OCI-LY1 (cell line): ENCODE measurements around the gene BYSL.

Experiments used
- EZH2 ChIP-seq: fragments of 200-600 bp; sonication (generic), shearing (Covaris generic); IDR thresholded peaks from 2 replicates; pipeline ENCODE4 v1.8.0; 2017; ENCODE audit warnings: borderline replicate concordance, mixed run types, mild to moderate bottlenecking, antibody characterized with exemption, low read length, moderate library complexity, mixed read lengths
- TF ChIP-seq, protein P1 (sequence below): fragments of 200-600 bp; sonication (generic), shearing (Covaris generic); IDR thresholded peaks from 2 replicates; pipeline ENCODE4 v1.5.1; 2017; ENCODE audit warnings: mild to moderate bottlenecking, antibody characterized with exemption, low read length, moderate library complexity, mixed read lengths

DNA sequence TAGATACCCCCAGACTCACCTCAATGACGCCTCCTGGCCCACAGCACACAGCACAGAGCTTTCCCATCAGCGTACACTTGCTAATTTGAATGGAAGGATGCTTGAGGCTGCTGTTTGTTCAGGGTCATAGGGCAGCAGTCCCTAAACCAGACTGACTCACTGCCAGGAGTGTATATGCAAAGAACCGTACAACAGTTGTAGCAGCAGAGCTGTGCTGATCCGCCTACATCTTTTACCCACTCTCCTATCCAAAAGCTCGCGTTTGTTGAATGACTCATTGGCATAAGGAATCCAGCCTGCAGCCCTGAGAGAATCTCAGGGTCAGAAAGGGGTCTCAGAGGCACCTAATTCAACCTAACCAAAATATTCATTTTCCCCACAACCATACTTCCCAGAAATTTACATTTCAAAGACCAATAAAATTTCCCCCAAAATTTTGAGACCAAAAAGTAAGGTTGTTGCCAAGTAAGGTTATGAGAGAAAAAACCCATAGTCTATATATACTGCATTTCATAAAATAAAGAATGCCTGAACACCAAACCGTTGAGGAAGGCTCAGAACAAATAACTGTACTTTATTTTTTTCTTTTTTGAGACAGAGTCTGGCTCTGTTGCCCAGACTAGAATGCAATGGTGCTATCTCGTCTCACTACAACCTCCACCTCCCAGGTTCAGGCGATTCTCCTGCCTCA, 55.6 kb downstream of the BYSL start:
- TF ChIP-seq, protein P1, sequence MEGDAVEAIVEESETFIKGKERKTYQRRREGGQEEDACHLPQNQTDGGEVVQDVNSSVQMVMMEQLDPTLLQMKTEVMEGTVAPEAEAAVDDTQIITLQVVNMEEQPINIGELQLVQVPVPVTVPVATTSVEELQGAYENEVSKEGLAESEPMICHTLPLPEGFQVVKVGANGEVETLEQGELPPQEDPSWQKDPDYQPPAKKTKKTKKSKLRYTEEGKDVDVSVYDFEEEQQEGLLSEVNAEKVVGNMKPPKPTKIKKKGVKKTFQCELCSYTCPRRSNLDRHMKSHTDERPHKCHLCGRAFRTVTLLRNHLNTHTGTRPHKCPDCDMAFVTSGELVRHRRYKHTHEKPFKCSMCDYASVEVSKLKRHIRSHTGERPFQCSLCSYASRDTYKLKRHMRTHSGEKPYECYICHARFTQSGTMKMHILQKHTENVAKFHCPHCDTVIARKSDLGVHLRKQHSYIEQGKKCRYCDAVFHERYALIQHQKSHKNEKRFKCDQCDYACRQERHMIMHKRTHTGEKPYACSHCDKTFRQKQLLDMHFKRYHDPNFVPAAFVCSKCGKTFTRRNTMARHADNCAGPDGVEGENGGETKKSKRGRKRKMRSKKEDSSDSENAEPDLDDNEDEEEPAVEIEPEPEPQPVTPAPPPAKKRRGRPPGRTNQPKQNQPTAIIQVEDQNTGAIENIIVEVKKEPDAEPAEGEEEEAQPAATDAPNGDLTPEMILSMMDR: no peak
- TF ChIP-seq EZH2: no peak
